GM23338 (cell line): ENCODE results near the gene PUM1.

ENCODE experiments used
- CREB1 ChIP-seq: fragments of 250-450 bp; sonication (Bioruptor Pico); IDR thresholded peaks from 2 replicates; pipeline ENCODE4 v1.5.0; 2020; ENCODE audit warnings: low read depth, mild to moderate bottlenecking, moderate library complexity
- CTCF ChIP-seq, 2 experiments: fragments of 200-600 bp in 1 of 2; sonication (generic) in 1 of 2; conservative IDR thresholded peaks; 2 replicates each; pipeline versions ENCODE4 v1.5.1 to v1.6.1; 2016 to 2017; ENCODE audit warnings: antibody characterized with exemption in 2 of 2, low read depth in 2 of 2, mild to moderate bottlenecking in 2 of 2, moderate library complexity in 1 of 2
- EZH2 ChIP-seq: fragments of 200-600 bp; sonication (generic); IDR thresholded peaks from one replicate; pipeline ENCODE4 v1.8.0; 2017; ENCODE audit warnings: antibody characterized with exemption, mild to moderate bottlenecking, low read depth; ENCODE audit not compliant: unreplicated experiment
- EZH2phosphoT487 ChIP-seq: fragments of 200-600 bp; sonication (generic); IDR thresholded peaks from one replicate; pipeline ENCODE4 v1.8.1; 2018; ENCODE audit warnings: antibody characterized with exemption; ENCODE audit not compliant: unreplicated experiment
- JUNB ChIP-seq: IDR thresholded peaks from one replicate; pipeline ENCODE4 v1.6.1; 2016; ENCODE audit warnings: antibody characterized with exemption; ENCODE audit not compliant: unreplicated experiment
- POLR2AphosphoS5 ChIP-seq: IDR thresholded peaks from 2 replicates; pipeline ENCODE4 v1.6.1; 2016; ENCODE audit warnings: antibody characterized with exemption, low read depth
- REST ChIP-seq: IDR thresholded peaks from one replicate; pipeline ENCODE4 v1.6.1; 2018; ENCODE audit warnings: antibody characterized with exemption; ENCODE audit not compliant: unreplicated experiment
- TF ChIP-seq, protein P1 (sequence below): IDR thresholded peaks from 2 replicates; pipeline ENCODE4 v1.6.1; 2016; ENCODE audit warnings: antibody characterized with exemption

DNA sequence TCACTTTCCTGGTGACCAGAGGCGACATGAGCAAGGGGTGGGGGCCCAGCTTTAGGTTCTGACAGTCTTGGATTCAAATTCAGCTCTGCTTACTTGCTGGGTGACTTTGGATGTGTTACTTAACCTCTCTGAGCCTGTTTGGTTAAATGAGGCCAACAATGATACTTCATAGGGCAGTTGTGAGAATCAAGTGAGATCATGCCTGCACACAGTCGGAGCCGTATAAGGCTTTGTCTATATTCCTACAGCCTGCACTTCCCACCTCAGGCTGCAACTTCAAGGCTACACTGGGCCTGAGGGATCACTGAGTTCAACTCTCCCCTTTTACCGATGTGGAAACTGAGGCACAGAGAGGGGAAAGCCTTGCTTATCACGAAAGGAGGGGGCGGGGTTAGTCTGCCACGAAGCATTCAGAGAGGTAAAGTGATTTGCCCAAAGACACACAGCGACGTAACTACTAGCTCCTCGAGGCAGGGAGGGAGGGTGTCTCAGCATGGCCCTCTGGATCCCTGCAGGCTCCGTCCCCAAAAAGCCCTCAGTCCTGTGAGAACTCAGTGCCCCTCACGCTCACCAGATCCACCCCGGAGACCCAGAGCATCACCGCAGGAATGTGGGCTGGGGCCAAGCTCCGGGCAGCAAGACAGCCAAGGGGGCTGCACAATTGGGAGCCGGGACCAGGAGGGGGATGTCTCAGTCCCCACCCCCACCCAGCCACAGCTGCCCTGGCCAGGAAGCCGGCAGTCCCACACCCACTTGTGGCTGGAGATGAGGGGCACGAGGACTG is 181.9 kb downstream of the PUM1 start:
- TF ChIP-seq CTCF (conservative IDR thresholded peaks at IDR 0.05; ENCODE audit: low read depth in 2 of 2) (no peak), REST (no peak), POLR2AphosphoS5 (no peak), EZH2 (no peak), EZH2phosphoT487 (no peak), JUNB (no peak), CREB1 (CRISPR knock-in tag) (no peak)
- TF ChIP-seq, protein P1, sequence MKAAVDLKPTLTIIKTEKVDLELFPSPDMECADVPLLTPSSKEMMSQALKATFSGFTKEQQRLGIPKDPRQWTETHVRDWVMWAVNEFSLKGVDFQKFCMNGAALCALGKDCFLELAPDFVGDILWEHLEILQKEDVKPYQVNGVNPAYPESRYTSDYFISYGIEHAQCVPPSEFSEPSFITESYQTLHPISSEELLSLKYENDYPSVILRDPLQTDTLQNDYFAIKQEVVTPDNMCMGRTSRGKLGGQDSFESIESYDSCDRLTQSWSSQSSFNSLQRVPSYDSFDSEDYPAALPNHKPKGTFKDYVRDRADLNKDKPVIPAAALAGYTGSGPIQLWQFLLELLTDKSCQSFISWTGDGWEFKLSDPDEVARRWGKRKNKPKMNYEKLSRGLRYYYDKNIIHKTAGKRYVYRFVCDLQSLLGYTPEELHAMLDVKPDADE, result no peak
